GM21528 (cell line): ENCODE data around the gene POFUT2.

Experiments used
- ATAC-seq: cut with Tn5 transposase; IDR thresholded peaks from one replicate; pipeline ENCODE4 v1.9.1; 2021; ENCODE audit warnings: mild to moderate bottlenecking, moderate library complexity; ENCODE audit not compliant: unreplicated experiment, low FRiP score

POFUT2 gene

GRCh38 chr21:45266518-45267389 lies 20.9 kb downstream of the POFUT2 start:
- ATAC-seq: no peak

GRCh38 chr21:45265721-45266517 lies 21.8 kb downstream of the POFUT2 start:
- no peak for ATAC-seq

DNA sequence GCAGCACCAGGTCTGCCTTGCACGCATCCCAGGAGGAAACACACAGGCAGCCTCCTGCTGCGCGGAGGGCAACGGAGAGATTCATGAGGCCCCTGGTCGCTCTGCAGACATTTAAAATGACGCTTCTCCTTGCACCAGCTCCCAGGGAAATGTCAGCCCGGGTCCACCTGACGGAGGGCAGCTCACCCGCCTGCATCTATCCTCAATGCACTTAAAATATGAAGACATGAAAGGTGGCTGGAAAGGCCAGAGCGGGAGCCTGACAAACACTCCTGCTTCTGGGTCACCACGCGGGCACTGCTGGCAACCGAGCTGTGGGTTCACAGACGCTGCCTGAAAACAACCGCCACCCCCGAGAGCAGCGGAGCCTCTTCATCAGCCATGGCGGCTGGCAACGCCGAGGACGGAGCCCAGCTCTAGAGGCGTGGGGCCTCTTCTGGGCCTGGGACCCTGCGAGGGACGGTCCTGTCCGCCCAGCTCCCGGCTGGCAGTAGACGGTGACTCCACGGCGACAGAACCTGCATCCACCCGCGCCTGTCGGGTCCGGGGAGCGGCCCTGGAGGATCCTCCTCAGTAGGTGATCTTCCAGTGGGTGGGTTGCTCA lies 22.7 kb downstream of the POFUT2 start:
- no peak for ATAC-seq

- no peak for ATAC-seq
These were observed 23.4 kb downstream of the POFUT2 start for GRCh38 chr21:45264146-45264911.

GRCh38 chr21:45263534-45263933 lies 24.2 kb downstream of the POFUT2 start:
- ATAC-seq: no peak

DNA sequence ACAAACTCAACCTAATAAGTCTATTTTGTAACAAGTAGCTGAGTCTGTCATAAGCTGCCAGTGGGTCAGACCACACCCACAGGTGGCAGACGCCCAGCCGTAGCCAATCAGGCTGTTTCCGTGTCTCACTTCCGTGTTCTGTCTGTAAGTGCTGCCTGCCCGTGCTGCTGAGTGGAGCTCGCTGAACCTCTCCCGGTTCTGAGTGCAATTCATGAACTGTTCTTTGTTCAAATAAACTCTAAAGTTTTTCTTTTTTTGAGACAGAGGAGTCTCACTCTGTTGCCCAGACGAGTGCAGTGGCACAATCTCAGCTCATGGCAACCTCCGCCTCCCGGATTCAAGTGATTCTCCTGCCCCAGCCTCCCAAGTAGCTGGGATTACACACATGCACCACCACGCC lies 25.1 kb downstream of the POFUT2 start:
- no peak for ATAC-seq

DNA sequence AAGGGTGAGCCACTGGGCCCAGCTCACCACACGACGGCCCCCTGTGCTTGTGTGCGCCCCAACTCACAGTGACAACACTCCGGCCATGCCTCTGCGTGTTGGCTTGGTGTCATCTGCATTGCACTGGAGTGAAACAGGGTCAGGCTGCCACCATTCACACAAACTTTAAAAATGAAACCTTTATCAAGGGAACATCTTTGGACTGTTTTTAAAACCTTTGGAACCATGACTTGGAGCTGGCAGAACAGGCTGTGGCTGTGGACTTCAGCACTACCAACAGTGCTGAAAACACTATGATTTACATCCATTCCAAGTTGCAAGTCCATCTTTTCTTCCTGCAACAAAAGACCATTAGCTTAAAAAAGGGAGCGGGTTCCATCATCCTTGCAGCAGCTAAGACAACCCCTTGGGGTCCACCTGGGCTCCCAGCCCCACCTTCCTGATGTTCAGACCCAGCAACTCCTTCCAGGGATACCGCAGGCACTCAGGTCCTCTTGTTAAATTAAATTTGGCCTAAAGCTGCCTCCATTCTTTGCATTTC lies 25.6 kb downstream of the POFUT2 start:
- no peak for ATAC-seq

GRCh38 chr21:45261093-45261492 lies 26.6 kb downstream of the POFUT2 start:
- no peak for ATAC-seq

- no peak for ATAC-seq
These were observed 27.4 kb downstream of the POFUT2 start for GRCh38 chr21:45260191-45260825.

DNA sequence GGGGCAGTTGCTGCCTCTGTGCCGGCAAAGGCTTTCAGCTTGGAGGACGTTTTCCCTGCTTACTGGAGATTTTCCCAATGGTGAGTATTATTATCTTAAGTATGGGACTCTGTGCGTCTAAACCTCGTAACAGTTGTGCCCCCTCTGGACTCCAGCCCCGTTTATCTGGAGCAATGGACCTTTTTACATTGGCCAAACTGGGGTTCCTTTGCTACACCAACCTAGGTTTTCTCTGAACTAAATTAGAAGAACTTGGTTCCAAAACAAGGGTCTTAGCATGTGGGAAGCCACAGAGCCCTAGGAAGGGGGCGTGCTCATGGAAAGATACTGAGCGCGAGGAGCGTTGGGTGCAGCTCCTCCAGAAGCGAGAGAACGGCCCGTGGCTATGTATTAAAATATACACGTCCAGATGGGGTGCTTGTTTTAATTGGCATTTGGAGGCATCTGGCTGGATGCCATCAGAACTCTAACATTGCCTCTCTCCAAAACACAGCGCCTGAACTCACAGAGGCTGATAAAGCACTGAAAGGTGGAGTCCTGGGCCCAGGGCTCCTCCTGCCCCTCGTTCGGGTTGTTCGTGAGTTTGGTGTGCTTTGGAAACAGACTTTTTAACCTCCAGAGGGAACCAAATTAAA lies 28.4 kb downstream of the POFUT2 start:
- ATAC-seq: no peak

GRCh38 chr21:45258466-45258865 lies 29.2 kb downstream of the POFUT2 start:
- no peak for ATAC-seq

DNA sequence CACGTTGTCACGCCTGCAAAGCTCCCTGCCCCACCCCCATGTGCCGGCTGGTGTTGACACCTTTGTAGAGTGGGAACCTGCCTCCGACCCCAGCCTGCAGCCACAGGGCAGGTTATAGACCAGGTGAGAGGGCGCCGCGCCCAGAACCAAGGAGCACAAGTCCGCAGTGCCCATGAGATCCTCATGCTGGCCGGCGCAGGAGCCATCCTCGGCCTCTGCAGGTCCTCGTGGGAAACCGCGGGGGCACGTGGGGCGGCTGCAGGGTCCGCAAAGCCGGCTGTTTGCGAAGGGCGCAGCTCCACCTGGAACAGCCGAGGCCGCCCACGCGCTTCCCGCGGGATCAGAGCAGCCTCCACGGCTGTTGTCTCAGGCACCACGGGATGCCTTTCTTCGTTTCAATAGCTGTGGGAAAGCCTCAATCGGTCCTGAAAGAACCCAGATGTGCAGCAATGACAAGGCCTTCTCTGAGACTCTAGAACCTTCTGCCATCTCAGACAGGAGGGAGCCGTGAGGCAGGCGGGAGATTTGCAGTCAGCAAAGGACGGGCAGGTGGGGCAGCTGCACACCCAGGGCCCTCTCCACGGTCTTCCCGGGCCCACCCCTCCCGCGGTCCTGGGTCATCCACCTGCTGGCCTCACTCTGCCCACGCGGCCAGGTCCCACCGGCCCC lies 29.9 kb downstream of the POFUT2 start:
- ATAC-seq: no peak

GRCh38 chr21:45256912-45257672 lies 30.6 kb downstream of the POFUT2 start:
- no peak for ATAC-seq

- ATAC-seq: no peak
These were observed 31.4 kb downstream of the POFUT2 start for GRCh38 chr21:45256021-45256911.

GRCh38 chr21:45255381-45256020 lies 32.2 kb downstream of the POFUT2 start:
- no peak for ATAC-seq

DNA sequence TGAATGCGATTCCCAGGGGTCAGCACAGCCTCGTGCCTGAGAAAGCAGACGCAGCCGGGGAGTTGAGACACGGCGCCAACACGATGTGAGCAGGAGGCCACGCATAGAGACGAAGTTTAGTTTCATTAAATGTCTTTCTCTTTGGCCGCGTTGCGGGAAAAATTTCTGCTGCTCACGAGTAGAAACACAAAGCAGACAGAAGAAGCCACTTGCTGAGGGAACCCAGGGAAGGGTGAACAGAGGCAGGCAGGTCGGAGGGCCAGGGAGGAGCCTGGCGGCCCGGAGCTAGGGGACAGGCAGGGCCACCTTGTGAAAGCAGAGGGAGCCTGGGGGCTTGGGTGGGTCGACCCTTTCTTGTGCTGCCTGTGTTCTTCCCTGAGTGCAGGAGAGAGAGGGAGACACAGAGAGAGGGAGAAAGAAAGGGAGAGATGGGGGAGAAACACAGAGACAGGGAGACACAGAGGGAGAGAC lies 33.2 kb downstream of the POFUT2 start:
- no peak for ATAC-seq
